Kidney (tissue), 14 donors: Measurements from ENCODE around the gene GPR78. TPM values are rescaled to one million over a fixed set of nuclear protein-coding genes. Genes with fewer than 3 reads are reported as not detected.

Source experiments
- DNase-seq, 5 donors: peaks; one replicate each; pipeline ENCODE4 v3.0.0-alpha.2; 2013 to 2020
- FAIRE-seq: peaks from 2 replicates; lab custom pipeline; 2012; peaks lifted over from hg19 to GRCh38; lab: Jason Lieb, UNC
- H3K27ac ChIP-seq, 2 donors: one replicate each; pipeline ENCODE4 v1.7.0; 2013; ENCODE audit warnings: low read depth in 2 of 2, low read length in 2 of 2, inconsistent platforms in 1 of 2
- H3K27me3 ChIP-seq: one replicate; pipeline ENCODE4 v1.7.1; 2013; ENCODE audit warnings: low read length, inconsistent platforms; ENCODE audit not compliant: control insufficient read depth, insufficient read depth
- H3K36me3 ChIP-seq, 3 donors: one replicate each; pipeline versions ENCODE4 v1.7.0 to v1.7.1; 2013; ENCODE audit warnings: low read length in 3 of 3, control low read depth in 1 of 3, inconsistent platforms in 1 of 3; ENCODE audit not compliant: insufficient read depth in 3 of 3, control insufficient read depth in 2 of 3
- H3K4me1 ChIP-seq, 3 donors: one replicate each; pipeline versions ENCODE4 v1.7.0 to v1.7.1; 2013; ENCODE audit warnings: low read length in 3 of 3, inconsistent platforms in 1 of 3, low read depth in 1 of 3; ENCODE audit not compliant: control insufficient read depth in 2 of 3, insufficient read depth in 2 of 3
- H3K4me3 ChIP-seq, 3 donors: one replicate each; pipeline versions ENCODE4 v1.7.0 to v1.8.1; 2013; ENCODE audit warnings: low read length in 3 of 3, control low read depth in 1 of 3, inconsistent platforms in 1 of 3
- H3K9ac ChIP-seq, 3 donors: one replicate each; pipeline versions ENCODE4 v1.7.0 to v1.7.1; 2013; ENCODE audit warnings: low read length in 3 of 3, control low read depth in 1 of 3, inconsistent platforms in 1 of 3
- H3K9me3 ChIP-seq, 3 donors: one replicate each; pipeline versions ENCODE4 v1.7.0 to v1.7.1; 2013; ENCODE audit warnings: low read length in 3 of 3, control low read depth in 1 of 3, inconsistent platforms in 1 of 3; ENCODE audit not compliant: control insufficient read depth in 2 of 3, insufficient read depth in 1 of 3
- intact Hi-C: fragments of 100-400 bp; cut with DNase I; formaldehyde crosslinking; loops from one replicate; pipeline ENCODE4 v1.11.1; 2022
- polyA plus RNA-seq: library from polyadenylated mRNA; stranded (reverse); fragments of 350-450 nt; fragmentation: Illumina TruSeq; extraction: RNeasy Lipid Tissue Mini Kit (QIAGEN cat#74804); gene quantifications from one replicate; pipeline ENCODE4 v1.2.3, GENCODE V29; 2014; ENCODE audit warnings: low read depth, low replicate concordance; ENCODE audit not compliant: insufficient read depth
- total RNA-seq: library from RNA; stranded (reverse); fragmentation: NEBNext Ultra II Directional; extraction: Animal tissue kit (Norgen Biotek cat#: 25700); gene quantifications from one replicate; pipeline ENCODE4 v1.2.1, GENCODE V29; 2021
- TF ChIP-seq, protein P1 (sequence below): IDR thresholded peaks from 3 replicates; pipeline ENCODE4 v1.5.1; 2012; ENCODE audit warnings: mild to moderate bottlenecking, moderate library complexity, borderline replicate concordance; ENCODE audit not compliant: insufficient read depth; ENCODE audit errors: extremely low read depth
- donor health status: control.
- donor health status: control.
- donor health status: control.
- donor health status: control.
- donor health status: control.
- donor health status: DM: yes; HTN: yes; CAD: no.
- donor health status: Normal renal cell carcinoma (clear cell type).

The GPR78 gene
- total and polyA plus RNA-seq, 2 donors from 2014 or later, result not detected

DNA sequence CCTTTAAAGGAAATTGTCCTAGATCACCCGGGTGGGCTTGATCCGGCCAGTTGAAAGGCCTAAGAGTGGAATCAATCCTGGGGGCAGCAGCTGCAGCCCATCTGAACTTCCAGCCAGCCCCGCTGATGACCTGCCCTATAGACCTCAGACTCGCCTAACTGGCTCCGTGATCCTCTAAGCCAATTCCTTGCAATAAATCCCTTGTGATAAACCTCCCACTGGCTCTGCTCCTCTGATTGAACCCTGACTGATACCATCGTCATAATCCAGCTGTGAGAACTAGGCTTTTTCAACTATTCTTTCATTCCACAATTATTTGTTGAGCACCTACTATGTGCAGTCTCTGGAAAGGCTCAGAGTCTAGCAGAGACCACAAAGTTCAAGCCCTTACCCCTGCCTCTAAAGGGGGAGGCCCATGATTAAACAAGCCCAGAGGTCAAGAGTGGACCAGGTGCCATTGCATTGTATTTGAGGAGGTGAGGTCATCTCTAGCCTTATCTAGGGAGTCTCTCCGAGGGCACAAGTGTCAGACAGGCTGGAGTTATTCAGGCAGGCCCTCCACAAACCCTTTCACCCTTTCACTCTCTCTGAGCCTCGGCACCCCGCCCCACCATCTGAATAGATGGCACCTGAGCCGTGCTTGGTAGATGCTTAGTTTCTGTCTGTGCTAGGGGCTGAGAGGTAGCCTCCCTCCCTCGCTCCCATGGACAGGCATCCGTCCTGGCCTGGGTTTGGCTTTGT, 20.5 kb upstream of the GPR78 start:
- TF ChIP-seq, protein P1, sequence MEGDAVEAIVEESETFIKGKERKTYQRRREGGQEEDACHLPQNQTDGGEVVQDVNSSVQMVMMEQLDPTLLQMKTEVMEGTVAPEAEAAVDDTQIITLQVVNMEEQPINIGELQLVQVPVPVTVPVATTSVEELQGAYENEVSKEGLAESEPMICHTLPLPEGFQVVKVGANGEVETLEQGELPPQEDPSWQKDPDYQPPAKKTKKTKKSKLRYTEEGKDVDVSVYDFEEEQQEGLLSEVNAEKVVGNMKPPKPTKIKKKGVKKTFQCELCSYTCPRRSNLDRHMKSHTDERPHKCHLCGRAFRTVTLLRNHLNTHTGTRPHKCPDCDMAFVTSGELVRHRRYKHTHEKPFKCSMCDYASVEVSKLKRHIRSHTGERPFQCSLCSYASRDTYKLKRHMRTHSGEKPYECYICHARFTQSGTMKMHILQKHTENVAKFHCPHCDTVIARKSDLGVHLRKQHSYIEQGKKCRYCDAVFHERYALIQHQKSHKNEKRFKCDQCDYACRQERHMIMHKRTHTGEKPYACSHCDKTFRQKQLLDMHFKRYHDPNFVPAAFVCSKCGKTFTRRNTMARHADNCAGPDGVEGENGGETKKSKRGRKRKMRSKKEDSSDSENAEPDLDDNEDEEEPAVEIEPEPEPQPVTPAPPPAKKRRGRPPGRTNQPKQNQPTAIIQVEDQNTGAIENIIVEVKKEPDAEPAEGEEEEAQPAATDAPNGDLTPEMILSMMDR, result no peak
- intact Hi-C loops, result no loop called here
- no peak overlapping the region for H3K27ac ChIP-seq
- no peaks in the 10 kb centered on the region for H3K9me3 ChIP-seq
- no peaks in the 10 kb centered on the region for H3K36me3 ChIP-seq
- no peaks in the 10 kb centered on the region for H3K27me3 ChIP-seq
- no peaks in the 10 kb centered on the region for H3K4me1 ChIP-seq
- FAIRE-seq (no peak), DNase-seq (peak in 2 of 5 donors; percentile 31 to 38)
- H3K4me3 ChIP-seq, result no peak overlapping the region
- no peak overlapping the region for H3K9ac ChIP-seq

DNA sequence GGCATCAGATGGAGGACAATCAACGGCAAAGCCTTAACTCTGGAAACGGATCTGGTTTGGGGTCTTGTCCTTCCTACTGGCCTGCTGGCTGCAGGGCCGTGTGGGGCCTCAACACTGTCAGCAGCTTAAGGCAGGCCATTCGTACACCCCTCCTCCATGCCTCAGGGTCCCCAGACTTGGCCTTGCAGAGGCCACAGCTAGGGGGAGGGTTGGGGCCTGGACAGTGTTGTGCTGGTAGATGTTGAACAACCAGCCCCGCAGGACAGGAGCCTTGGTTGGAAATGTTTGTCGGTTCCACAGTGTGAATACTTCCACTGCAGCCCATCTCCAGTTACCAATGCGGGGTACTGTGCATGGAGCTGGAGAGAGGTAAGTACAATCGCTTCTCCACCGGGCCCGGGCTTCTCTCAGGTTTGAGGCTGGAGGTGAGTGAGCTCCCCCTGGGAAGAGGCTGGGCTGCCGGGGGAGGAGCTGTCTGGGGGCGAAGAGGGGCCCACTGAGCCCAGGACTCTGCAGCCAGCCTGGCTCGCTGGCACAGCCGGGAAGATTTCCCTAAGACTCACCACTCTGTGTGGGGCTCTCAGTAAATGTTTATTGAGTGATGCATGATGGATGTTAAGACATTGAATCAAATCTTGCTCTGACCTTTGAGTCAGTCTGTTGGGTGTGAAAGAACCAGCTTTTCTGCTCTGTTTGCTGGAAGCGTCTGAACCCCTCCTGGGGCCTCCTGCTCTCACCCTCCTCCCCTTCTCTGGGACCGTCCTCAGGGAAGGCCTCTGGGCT, 19.7 kb upstream of the GPR78 start:
- no peaks in the 10 kb centered on the region for H3K9me3 ChIP-seq
- H3K36me3 ChIP-seq, result no peaks in the 10 kb centered on the region
- no peaks in the 10 kb centered on the region for H3K27me3 ChIP-seq
- no peaks in the 10 kb centered on the region for H3K4me1 ChIP-seq
- TF ChIP-seq, protein P1, result no peak
- H3K27ac ChIP-seq, result no peak overlapping the region
- H3K9ac ChIP-seq, result no peak overlapping the region
- intact Hi-C loops, result no loop called here
- no peak overlapping the region for H3K4me3 ChIP-seq
- no peak for FAIRE-seq
- peak in 1 of 5 donors; percentile 51 for DNase-seq

DNA sequence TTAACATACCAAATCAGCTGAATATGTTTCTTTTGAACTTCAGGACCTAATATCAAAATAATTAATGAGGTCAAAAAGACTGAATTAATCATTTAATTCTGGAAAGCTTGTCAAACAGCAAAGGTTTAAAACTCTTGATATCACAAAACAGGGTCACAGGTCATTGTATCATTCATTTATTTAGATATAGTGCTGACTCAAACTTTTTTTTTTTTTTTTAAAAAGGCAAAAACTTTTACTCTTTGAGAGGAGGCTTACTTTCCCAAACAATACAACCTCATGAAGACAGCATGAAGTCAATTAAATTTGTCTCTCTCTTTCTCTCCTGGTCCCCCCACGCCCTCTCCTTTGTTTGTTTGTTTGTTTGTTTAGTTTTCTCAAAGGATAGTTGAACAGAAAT, 15.6 kb upstream of the GPR78 start:
- H3K9me3 ChIP-seq, result no peaks in the 10 kb centered on the region
- H3K27ac ChIP-seq, result no peak overlapping the region
- DNase-seq (no peak), FAIRE-seq (no peak)
- no peaks in the 10 kb centered on the region for H3K4me1 ChIP-seq
- no peak overlapping the region for H3K9ac ChIP-seq
- intact Hi-C loops, result no loop called here
- no peak overlapping the region for H3K4me3 ChIP-seq
- TF ChIP-seq, protein P1, result no peak
- no peaks in the 10 kb centered on the region for H3K27me3 ChIP-seq
- H3K36me3 ChIP-seq, result no peaks in the 10 kb centered on the region
